ENCODE data around the gene CCL16. TPM values are rescaled to one million over a fixed set of nuclear protein-coding genes. Genes with fewer than 3 reads are reported as not detected.
"Not testable (repeated sequence)": the region's sequence is repeated elsewhere in the genome, so short reads cannot be mapped to it uniquely, and the experiment has no call there.

CCL16 gene
- total RNA-seq, 2 donors from 2014 or later: not detected

GRCh38 chr17:36001110-36001771 is 19.9 kb upstream of the CCL16 start, which contains the start of gene CCL15:
CCL15 (minus strand) TSS chr17:36001553; CDS start chr17:36001492, 61 bp downstream.
- Histone ChIP-seq H3K27me3 (replicated peaks; ENCODE audit: insufficient read depth) (no peaks in the 10 kb centered on the region), H3K4me3 (no peak within 1 kb of the TSS), H3K36me3 (no peaks in the 10 kb centered on the region), H3K27ac (no peak within 1 kb of the TSS), H3K4me1 (replicated peaks) (no peaks in the 10 kb centered on the region), H3K9me3 (no peaks in the 10 kb centered on the region)
- WGBS: 78% methylated on average over 6 of the region's 6 CpGs
- intact Hi-C loops (cut with DNase I): no loop called here
- DNase-seq (ENCODE audit: low spot score): no peak
- TF ChIP-seq POLR2AphosphoS5 (IDR thresholded peaks at IDR 0.05) (no peak), POLR2A (IDR thresholded peaks at IDR 0.05) (no peak)
- TF ChIP-seq, protein P1, sequence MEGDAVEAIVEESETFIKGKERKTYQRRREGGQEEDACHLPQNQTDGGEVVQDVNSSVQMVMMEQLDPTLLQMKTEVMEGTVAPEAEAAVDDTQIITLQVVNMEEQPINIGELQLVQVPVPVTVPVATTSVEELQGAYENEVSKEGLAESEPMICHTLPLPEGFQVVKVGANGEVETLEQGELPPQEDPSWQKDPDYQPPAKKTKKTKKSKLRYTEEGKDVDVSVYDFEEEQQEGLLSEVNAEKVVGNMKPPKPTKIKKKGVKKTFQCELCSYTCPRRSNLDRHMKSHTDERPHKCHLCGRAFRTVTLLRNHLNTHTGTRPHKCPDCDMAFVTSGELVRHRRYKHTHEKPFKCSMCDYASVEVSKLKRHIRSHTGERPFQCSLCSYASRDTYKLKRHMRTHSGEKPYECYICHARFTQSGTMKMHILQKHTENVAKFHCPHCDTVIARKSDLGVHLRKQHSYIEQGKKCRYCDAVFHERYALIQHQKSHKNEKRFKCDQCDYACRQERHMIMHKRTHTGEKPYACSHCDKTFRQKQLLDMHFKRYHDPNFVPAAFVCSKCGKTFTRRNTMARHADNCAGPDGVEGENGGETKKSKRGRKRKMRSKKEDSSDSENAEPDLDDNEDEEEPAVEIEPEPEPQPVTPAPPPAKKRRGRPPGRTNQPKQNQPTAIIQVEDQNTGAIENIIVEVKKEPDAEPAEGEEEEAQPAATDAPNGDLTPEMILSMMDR (IDR thresholded peaks at IDR 0.05): no peak

- no peak for DNase-seq (ENCODE audit: low spot score)
Measured at GRCh38 chr17:36000732-36001109, 19.4 kb upstream of the CCL16 start.

DNA sequence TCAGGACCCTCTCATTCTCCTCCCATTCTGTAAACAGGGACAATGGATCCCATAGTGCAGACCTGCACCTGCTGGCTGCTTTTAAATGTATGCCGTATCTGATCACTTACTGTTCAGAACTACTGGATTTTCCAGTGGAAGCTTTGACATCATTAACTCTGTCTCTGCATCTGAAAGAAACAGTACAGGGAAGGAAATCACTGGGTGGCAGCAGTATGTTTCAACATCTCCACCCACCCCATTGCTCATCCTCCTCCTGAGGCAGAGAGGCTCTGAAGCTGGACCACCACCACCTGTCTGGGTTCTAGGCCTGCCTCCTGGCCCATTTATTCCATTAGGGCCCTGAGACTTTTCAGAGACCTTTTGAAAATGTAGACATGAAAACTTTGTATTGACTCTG is 17.5 kb upstream of the CCL16 start:
- no peaks in the 10 kb centered on the region for H3K27me3 ChIP-seq (replicated peaks; ENCODE audit: insufficient read depth)
- DNase-seq (ENCODE audit: low spot score): no peak
- intact Hi-C loops (cut with DNase I): no loop called here
- H3K27ac ChIP-seq: no peak overlapping the region
- no peaks in the 10 kb centered on the region for H3K4me1 ChIP-seq (replicated peaks)
- no peak for TF ChIP-seq POLR2AphosphoS5 (IDR thresholded peaks at IDR 0.05)
- TF ChIP-seq POLR2A (IDR thresholded peaks at IDR 0.05): no peak
- TF ChIP-seq, protein P1 (IDR thresholded peaks at IDR 0.05): no peak
- no peaks in the 10 kb centered on the region for H3K36me3 ChIP-seq
- 59% methylated on average over 1 of the region's 1 CpG for WGBS
- no peaks in the 10 kb centered on the region for H3K9me3 ChIP-seq
- no peak overlapping the region for H3K4me3 ChIP-seq

More at GRCh38 chr17:36000732-36001109, 19.4 kb upstream of the CCL16 start:
- intact Hi-C loops (cut with DNase I): no loop called here
- no peaks in the 10 kb centered on the region for H3K36me3 ChIP-seq
- H3K4me3 ChIP-seq: no peak overlapping the region
- H3K4me1 ChIP-seq (replicated peaks): no peaks in the 10 kb centered on the region
- H3K27me3 ChIP-seq (replicated peaks; ENCODE audit: insufficient read depth): no peaks in the 10 kb centered on the region
- 67% methylated on average over 6 of the region's 6 CpGs for WGBS
- TF ChIP-seq, protein P1 (IDR thresholded peaks at IDR 0.05): no peak
- TF ChIP-seq POLR2A (IDR thresholded peaks at IDR 0.05) (no peak), POLR2AphosphoS5 (IDR thresholded peaks at IDR 0.05) (no peak)
- no peak overlapping the region for H3K27ac ChIP-seq
- H3K9me3 ChIP-seq: no peaks in the 10 kb centered on the region

GRCh38 chr17:35998018-35998545 is 16.8 kb upstream of the CCL16 start:
- Histone ChIP-seq H3K4me1 (replicated peaks) (no peaks in the 10 kb centered on the region), H3K27ac (no peak overlapping the region), H3K36me3 (no peaks in the 10 kb centered on the region), H3K27me3 (replicated peaks; ENCODE audit: insufficient read depth) (no peaks in the 10 kb centered on the region), H3K9me3 (no peaks in the 10 kb centered on the region), H3K4me3 (no peak overlapping the region)
- no peak for DNase-seq (ENCODE audit: low spot score)
- TF ChIP-seq, protein P1 (IDR thresholded peaks at IDR 0.05): no peak
- TF ChIP-seq POLR2AphosphoS5 (IDR thresholded peaks at IDR 0.05): no peak
- no peak for TF ChIP-seq POLR2A (IDR thresholded peaks at IDR 0.05)
- intact Hi-C loops (cut with DNase I): no loop called here
- 71% methylated on average over 11 of the region's 11 CpGs for WGBS

DNA sequence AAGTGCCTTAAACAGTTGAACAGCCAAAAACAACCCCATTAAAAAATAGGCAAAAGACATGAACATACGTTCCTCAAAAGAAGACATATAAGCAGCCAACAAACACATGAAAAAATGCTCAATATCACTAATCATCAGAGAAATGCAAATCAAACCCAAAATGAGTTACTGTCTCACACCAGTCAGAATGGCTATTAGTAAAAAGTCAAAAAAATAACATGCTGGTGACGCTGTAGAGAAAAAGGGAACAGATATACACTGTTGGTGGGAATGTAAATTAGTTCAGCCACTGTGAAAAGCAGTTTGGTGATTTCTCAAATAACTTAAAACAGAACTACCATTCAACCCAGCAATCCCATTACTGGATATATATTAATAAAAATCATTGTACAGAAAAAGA is 14.0 kb upstream of the CCL16 start:
- H3K36me3 ChIP-seq; DNase-seq (ENCODE audit: low spot score); H3K4me1 ChIP-seq (replicated peaks); H3K27me3 ChIP-seq (replicated peaks; ENCODE audit: insufficient read depth); H3K27ac ChIP-seq; intact Hi-C loops (cut with DNase I); H3K9me3 ChIP-seq; H3K4me3 ChIP-seq: not testable (repeated sequence)
- 49% methylated on average over 2 of the region's 2 CpGs for WGBS
